ENCODE data around the gene KCNK3. TPM values are rescaled to one million over a fixed set of nuclear protein-coding genes. Genes with fewer than 3 reads are reported as not detected.
A peak's percentile ranks its signal among the peaks of the same experiment; 100 is the strongest.

KCNK3 gene
- total RNA-seq, 4 donors from 2014 or later: 2.1 to 13.0 (median 7.9) TPM

- H3K9me3 ChIP-seq: no peaks in the 10 kb centered on the region
- peaks cover 37 to 78% (median 67%) of the 10 kb centered on the region in 4 donors for H3K4me1 ChIP-seq
- no peak overlapping the region for H3K4me3 ChIP-seq
- WGBS: 67% methylated on average over 19 of the region's 19 CpGs
- TF ChIP-seq POLR2AphosphoS5 (IDR thresholded peaks at IDR 0.05) (no peak), POLR2A (IDR thresholded peaks at IDR 0.05; ENCODE audit: low read depth) (no peak), CTCF (IDR thresholded peaks at IDR 0.05) (no peak), EP300 (IDR thresholded peaks at IDR 0.05) (no peak)
- no peaks in the 10 kb centered on the region for H3K27me3 ChIP-seq
- peak overlapping the region; percentile 61 to 80 (median 70) for H3K27ac ChIP-seq (replicated peaks in 1 of 4)
- intact Hi-C loops (cut with DNase I): no loop called here
- no peaks in the 10 kb centered on the region for H3K36me3 ChIP-seq
- no peak for DNase-seq (ENCODE audit: extremely low spot score)
Observed at GRCh38 chr2:26709323-26710110, 17.0 kb downstream of the KCNK3 start.

GRCh38 chr2:26710145-26710544, 17.6 kb downstream of the KCNK3 start:
- intact Hi-C loops (cut with DNase I): no loop called here
- 70% methylated on average over 9 of the region's 9 CpGs for WGBS
- Histone ChIP-seq H3K27ac (replicated peaks in 1 of 4) (peak overlapping the region; percentile 61 to 80 (median 70)), H3K4me3 (no peak overlapping the region), H3K9me3 (no peaks in the 10 kb centered on the region), H3K27me3 (no peaks in the 10 kb centered on the region), H3K36me3 (no peaks in the 10 kb centered on the region), H3K4me1 (peaks cover 37 to 79% (median 69%) of the 10 kb centered on the region in 4 donors)
- TF ChIP-seq CTCF (IDR thresholded peaks at IDR 0.05) (no peak), POLR2AphosphoS5 (IDR thresholded peaks at IDR 0.05) (no peak), EP300 (IDR thresholded peaks at IDR 0.05) (no peak), POLR2A (IDR thresholded peaks at IDR 0.05; ENCODE audit: low read depth) (no peak)
- no peak for DNase-seq (ENCODE audit: extremely low spot score)

DNA sequence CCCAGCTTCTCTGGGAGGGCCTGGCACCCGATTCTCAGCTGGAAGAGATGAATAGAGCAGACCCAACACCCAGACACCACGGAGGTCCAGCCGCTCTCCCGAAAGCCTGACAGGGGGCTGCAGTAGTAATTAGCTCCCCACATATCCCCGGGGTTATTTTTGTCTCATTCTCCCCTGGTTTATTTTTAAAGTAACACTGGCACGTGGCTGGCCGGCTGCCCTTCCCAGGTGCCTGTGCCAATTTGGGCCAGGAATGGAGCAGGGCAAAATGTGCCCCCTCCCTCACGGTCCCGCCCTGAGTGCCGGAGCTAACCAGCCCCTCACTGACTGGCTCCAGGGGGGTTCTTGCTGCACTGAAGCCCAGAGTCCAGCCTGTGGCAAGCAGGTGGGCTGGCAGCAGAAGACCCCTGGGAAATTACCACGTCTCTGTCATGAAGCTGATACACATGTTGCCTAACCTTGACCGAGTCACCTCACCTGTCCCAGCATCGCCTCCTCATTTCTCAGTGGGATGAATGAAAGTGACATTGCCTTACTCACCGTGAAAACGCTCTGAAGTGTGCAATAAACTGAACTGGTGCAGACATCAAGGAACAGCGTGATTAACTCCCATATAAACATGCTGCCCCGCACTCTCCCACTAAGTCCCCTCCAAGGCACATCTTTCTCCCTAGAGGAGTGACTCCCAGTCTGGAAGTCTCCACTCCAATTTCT, 18.4 kb downstream of the KCNK3 start:
- WGBS: 66% methylated on average over 14 of the region's 17 CpGs
- Histone ChIP-seq H3K36me3 (no peaks in the 10 kb centered on the region), H3K4me3 (no peak overlapping the region), H3K4me1 (peaks cover 37 to 84% (median 76%) of the 10 kb centered on the region in 4 donors), H3K27me3 (no peaks in the 10 kb centered on the region), H3K9me3 (no peaks in the 10 kb centered on the region), H3K27ac (replicated peaks in 1 of 4) (peak overlapping the region; percentile 61 to 80 (median 70))
- intact Hi-C loops (cut with DNase I): no loop called here
- no peak for DNase-seq (ENCODE audit: extremely low spot score)
- no peak for TF ChIP-seq EP300 (IDR thresholded peaks at IDR 0.05)

DNA sequence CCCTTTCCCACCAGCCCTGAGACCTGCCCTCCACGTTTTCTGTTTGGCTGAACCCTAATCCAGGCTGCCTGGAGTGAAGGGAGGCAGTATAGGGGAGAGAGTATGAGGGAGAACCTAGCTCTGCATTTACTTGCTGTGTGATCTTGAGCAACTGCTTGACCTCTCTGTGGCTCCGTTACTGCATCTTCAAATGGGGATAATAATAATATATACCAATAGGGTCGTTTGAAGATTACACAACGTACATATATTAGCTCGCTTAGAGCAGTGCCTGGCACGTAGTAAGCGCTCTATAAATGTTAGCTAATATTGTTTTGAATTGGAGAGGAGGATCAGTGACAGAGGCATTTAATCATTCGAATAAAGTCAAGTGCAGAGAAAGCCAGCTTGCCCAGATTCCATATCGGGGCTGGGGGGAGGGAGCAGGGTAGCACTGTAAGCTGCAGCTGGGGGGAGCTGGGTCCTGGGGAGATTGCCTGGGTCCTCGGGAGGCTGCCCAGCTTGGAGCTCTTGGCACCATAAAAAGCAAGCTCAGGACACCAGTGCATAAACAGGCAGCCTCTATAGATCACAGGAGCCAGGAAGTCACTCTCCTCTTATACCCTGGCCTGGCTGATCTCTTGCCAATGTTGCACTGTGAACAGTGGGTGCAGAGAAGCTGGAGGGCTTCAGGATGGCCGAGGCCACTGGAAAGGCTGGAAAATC, 19.1 kb downstream of the KCNK3 start:
- intact Hi-C loops (cut with DNase I): no loop called here
- Histone ChIP-seq H3K9me3 (no peaks in the 10 kb centered on the region), H3K27ac (replicated peaks in 1 of 4) (peak overlapping the region; percentile 61 to 80 (median 70)), H3K4me3 (no peak overlapping the region), H3K36me3 (no peaks in the 10 kb centered on the region), H3K27me3 (no peaks in the 10 kb centered on the region), H3K4me1 (peaks cover 36 to 81% (median 72%) of the 10 kb centered on the region in 4 donors)
- TF ChIP-seq EP300 (IDR thresholded peaks at IDR 0.05) (no peak), CTCF (IDR thresholded peaks at IDR 0.05) (no peak), POLR2AphosphoS5 (IDR thresholded peaks at IDR 0.05) (no peak), POLR2A (IDR thresholded peaks at IDR 0.05; ENCODE audit: low read depth) (no peak)
- no peak for DNase-seq (ENCODE audit: extremely low spot score)
- WGBS: 39% methylated on average over 10 of the region's 11 CpGs
